ENCODE measurements around the gene IDI2.

IDI2 gene

GRCh38 chr10:1006573-1006972, 19.1 kb downstream of the IDI2 start:
- no peak for DNase-seq (ENCODE audit: low spot score)

- no peak for DNase-seq (ENCODE audit: low spot score)
Observed at GRCh38 chr10:1003884-1004670, 21.6 kb downstream of the IDI2 start.

- no peak for DNase-seq (ENCODE audit: low spot score)
Observed at GRCh38 chr10:1002425-1003006, 23.1 kb downstream of the IDI2 start.

GRCh38 chr10:997266-998022, 28.2 kb downstream of the IDI2 start:
- DNase-seq (ENCODE audit: low spot score): no peak

GRCh38 chr10:996031-996430, 29.6 kb downstream of the IDI2 start:
- DNase-seq (ENCODE audit: low spot score): no peak

GRCh38 chr10:995559-995926, 30.1 kb downstream of the IDI2 start:
- no peak for DNase-seq (ENCODE audit: low spot score)

GRCh38 chr10:994836-995558, 30.7 kb downstream of the IDI2 start:
- DNase-seq (ENCODE audit: low spot score): no peak

- DNase-seq (ENCODE audit: low spot score): no peak
Observed at GRCh38 chr10:992871-993270, 32.8 kb downstream of the IDI2 start.

- DNase-seq (ENCODE audit: low spot score): no peak
Observed at GRCh38 chr10:992467-992866, 33.2 kb downstream of the IDI2 start.

GRCh38 chr10:990808-991207, 34.9 kb downstream of the IDI2 start:
- DNase-seq (ENCODE audit: low spot score): no peak

GRCh38 chr10:988667-989545, 36.8 kb downstream of the IDI2 start:
- DNase-seq (ENCODE audit: low spot score): peak; percentile 47

- DNase-seq (ENCODE audit: low spot score): peak; percentile 94
Observed at GRCh38 chr10:987870-988666, 37.6 kb downstream of the IDI2 start, which contains the start of gene GTPBP4. TSS of gene GTPBP4 (plus strand) at chr10:988434. CDS start at chr10:988480, 46 bp downstream.

GRCh38 chr10:987620-987869, 38.1 kb downstream of the IDI2 start:
- no peak for DNase-seq (ENCODE audit: low spot score)

- no peak for DNase-seq (ENCODE audit: low spot score)
Observed at GRCh38 chr10:986881-987619, 38.6 kb downstream of the IDI2 start.

GRCh38 chr10:986137-986825, 39.4 kb downstream of the IDI2 start:
- DNase-seq (ENCODE audit: low spot score): no peak

- no peak for DNase-seq (ENCODE audit: low spot score)
Observed at GRCh38 chr10:985361-985760, 40.3 kb downstream of the IDI2 start.

- DNase-seq (ENCODE audit: low spot score): no peak
Observed at GRCh38 chr10:983971-984655, 41.5 kb downstream of the IDI2 start.

- DNase-seq (ENCODE audit: low spot score): no peak
Observed at GRCh38 chr10:983401-983800, 42.3 kb downstream of the IDI2 start.

All from HuH-7.5 (cell line).